MM.1S (cell line): ENCODE measurements around the gene SETD5.

Source experiments
- DNase-seq: peaks from one replicate; pipeline ENCODE4 v3.0.0-alpha.2; 2015
- H2AFZ ChIP-seq: fragments of 300-600 bp; sonication (generic); 2 replicates; pipeline ENCODE4 v1.6.0; 2016; ENCODE audit warnings: antibody characterized with exemption, low read length
- H3F3A ChIP-seq: fragments of 300-600 bp; sonication (generic); 2 replicates; pipeline ENCODE4 v1.6.1; 2016; ENCODE audit warnings: mild to moderate bottlenecking, antibody characterized with exemption, low read length, moderate library complexity, mixed read lengths; ENCODE audit not compliant: insufficient read depth
- H3K27ac ChIP-seq: fragments of 300-600 bp; sonication (generic); 2 replicates; pipeline ENCODE4 v1.5.1; 2016; ENCODE audit warnings: mild to moderate bottlenecking, low read length
- H3K27me3 ChIP-seq: fragments of 300-600 bp; sonication (generic); replicated peaks from 2 replicates; pipeline ENCODE4 v1.6.0; 2016; ENCODE audit warnings: low read length; ENCODE audit not compliant: insufficient read depth
- H3K36me3 ChIP-seq: fragments of 300-600 bp; sonication (generic); replicated peaks from 2 replicates; pipeline ENCODE4 v1.6.1; 2016; ENCODE audit warnings: mild to moderate bottlenecking, low read length, mixed read lengths; ENCODE audit not compliant: insufficient read depth
- H3K4me1 ChIP-seq: fragments of 300-600 bp; sonication (generic); 2 replicates; pipeline ENCODE4 v1.6.1; 2016; ENCODE audit warnings: low read length, mixed read lengths
- H3K4me2 ChIP-seq: fragments of 300-600 bp; sonication (generic); 2 replicates; pipeline ENCODE4 v1.6.0; 2016; ENCODE audit warnings: low read depth, low read length
- H3K4me3 ChIP-seq: fragments of 300-600 bp; sonication (generic); 2 replicates; pipeline ENCODE4 v1.5.1; 2016; ENCODE audit warnings: low read length, mixed read lengths
- H3K79me2 ChIP-seq: fragments of 300-600 bp; sonication (generic); 2 replicates; pipeline ENCODE4 v1.6.1; 2016; ENCODE audit warnings: mixed run types, low read length, mixed read lengths
- H3K9ac ChIP-seq: fragments of 300-600 bp; sonication (generic); 2 replicates; pipeline ENCODE4 v1.6.1; 2016; ENCODE audit warnings: low read length, mixed read lengths
- H3K9me2 ChIP-seq: fragments of 300-600 bp; sonication (generic); replicated peaks from 2 replicates; pipeline ENCODE4 v1.6.1; 2016; ENCODE audit warnings: mild to moderate bottlenecking, low read length, mixed read lengths; ENCODE audit not compliant: insufficient read depth
- H3K9me3 ChIP-seq: fragments of 300-600 bp; sonication (generic); replicated peaks from 2 replicates; pipeline ENCODE4 v1.6.1; 2016; ENCODE audit warnings: mild to moderate bottlenecking, low read length, mixed read lengths; ENCODE audit not compliant: insufficient read depth
- H4K20me1 ChIP-seq: fragments of 300-600 bp; sonication (generic); 2 replicates; pipeline ENCODE4 v1.6.1; 2016; ENCODE audit warnings: mild to moderate bottlenecking, low read length, moderate library complexity, mixed read lengths; ENCODE audit not compliant: insufficient read depth
- EZH2 ChIP-seq: fragments of 300-600 bp; sonication (generic); optimal IDR thresholded peaks from 2 replicates; pipeline ENCODE3; 2017; ENCODE audit warnings: low read depth, mild to moderate bottlenecking, antibody characterized with exemption, low read length, mixed read lengths
- EZH2phosphoT487 ChIP-seq: fragments of 300-600 bp; sonication (generic); IDR thresholded peaks from 2 replicates; pipeline ENCODE4 v1.6.1; 2018; ENCODE audit warnings: antibody characterized with exemption, low read length
- TF ChIP-seq, protein P1 (sequence below): fragments of 300-600 bp; sonication (generic); IDR thresholded peaks from 2 replicates; pipeline ENCODE4 v1.5.1; 2016; ENCODE audit warnings: antibody characterized with exemption, low read length, mixed read lengths

SETD5 gene

DNA sequence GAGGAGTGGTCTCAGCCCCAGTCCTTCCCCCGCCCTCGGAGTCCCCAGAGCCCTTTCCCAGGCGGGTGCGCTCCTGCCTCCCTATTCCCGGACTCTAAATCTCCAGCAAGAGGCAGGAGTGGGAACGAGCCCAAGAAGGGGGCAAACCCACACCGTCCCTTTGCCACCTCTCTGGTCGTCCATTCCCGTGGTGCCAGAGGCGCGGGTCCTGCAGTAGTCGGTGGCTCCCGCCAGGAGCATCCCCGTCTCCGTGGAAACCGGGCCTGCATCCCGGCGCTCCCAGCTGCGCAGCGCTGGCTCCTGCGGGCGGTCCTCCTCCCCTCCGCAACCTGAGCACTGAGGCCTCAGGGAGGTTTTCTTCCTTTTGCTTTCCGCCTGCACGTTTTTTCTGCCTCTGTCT lies 111.4 kb downstream of the SETD5 start:
- Histone ChIP-seq H4K20me1 (no peaks in the 10 kb centered on the region), H3K9me3 (no peaks in the 10 kb centered on the region), H3K36me3 (no peaks in the 10 kb centered on the region), H3K27ac (no peak overlapping the region), H3K9ac (no peak overlapping the region), H3K4me3 (no peak overlapping the region), H3F3A (no peaks in the 10 kb centered on the region), H2AFZ (no peak overlapping the region), H3K27me3 (no peaks in the 10 kb centered on the region; the same call in 1 of the 2 replicates), H3K4me1 (no peaks in the 10 kb centered on the region), H3K79me2 (no peaks in the 10 kb centered on the region), H3K4me2 (no peak overlapping the region), H3K9me2 (no peaks in the 10 kb centered on the region)
- no peak for DNase-seq
- TF ChIP-seq EZH2 (no peak), EZH2phosphoT487 (no peak)
- TF ChIP-seq, protein P1, sequence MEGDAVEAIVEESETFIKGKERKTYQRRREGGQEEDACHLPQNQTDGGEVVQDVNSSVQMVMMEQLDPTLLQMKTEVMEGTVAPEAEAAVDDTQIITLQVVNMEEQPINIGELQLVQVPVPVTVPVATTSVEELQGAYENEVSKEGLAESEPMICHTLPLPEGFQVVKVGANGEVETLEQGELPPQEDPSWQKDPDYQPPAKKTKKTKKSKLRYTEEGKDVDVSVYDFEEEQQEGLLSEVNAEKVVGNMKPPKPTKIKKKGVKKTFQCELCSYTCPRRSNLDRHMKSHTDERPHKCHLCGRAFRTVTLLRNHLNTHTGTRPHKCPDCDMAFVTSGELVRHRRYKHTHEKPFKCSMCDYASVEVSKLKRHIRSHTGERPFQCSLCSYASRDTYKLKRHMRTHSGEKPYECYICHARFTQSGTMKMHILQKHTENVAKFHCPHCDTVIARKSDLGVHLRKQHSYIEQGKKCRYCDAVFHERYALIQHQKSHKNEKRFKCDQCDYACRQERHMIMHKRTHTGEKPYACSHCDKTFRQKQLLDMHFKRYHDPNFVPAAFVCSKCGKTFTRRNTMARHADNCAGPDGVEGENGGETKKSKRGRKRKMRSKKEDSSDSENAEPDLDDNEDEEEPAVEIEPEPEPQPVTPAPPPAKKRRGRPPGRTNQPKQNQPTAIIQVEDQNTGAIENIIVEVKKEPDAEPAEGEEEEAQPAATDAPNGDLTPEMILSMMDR: no peak

DNA sequence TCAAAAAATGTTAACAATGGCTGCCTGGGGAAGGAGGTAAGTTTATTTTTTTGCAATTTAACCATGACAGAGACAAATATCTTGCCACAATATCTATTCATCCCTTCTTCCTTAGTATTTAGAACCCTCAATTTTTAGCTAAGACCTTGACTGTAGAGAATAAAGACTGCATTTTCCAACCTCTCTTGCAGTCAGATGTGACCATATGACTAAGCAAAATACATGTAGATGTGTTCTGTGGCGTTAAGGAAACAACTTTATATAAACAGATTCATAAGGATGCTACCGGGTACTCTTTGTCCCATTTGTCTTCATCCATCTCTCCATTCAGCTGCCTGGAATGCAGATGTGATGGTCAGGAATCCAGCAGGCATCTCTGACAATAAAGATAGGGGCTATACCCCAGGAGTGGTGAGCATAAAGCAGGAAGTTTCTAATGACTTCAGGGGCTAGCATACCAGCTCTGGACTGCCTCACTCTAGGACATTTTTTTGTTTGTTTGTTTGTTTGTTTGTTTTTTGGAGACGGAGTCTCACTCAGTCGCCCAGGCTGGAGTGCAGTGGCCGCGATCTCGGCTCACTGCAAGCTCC lies 115.1 kb downstream of the SETD5 start:
- H3F3A ChIP-seq: no peaks in the 10 kb centered on the region
- no peaks in the 10 kb centered on the region for H3K9me2 ChIP-seq
- no peak overlapping the region for H3K9ac ChIP-seq
- H3K4me2 ChIP-seq: no peak overlapping the region
- H3K4me1 ChIP-seq: no peaks in the 10 kb centered on the region
- no peak overlapping the region for H2AFZ ChIP-seq
- no peak overlapping the region for H3K4me3 ChIP-seq
- no peak overlapping the region for H3K27ac ChIP-seq
- no peak for DNase-seq
- H3K9me3 ChIP-seq: no peaks in the 10 kb centered on the region
- no peaks in the 10 kb centered on the region for H3K79me2 ChIP-seq
- H3K36me3 ChIP-seq: no peaks in the 10 kb centered on the region
- no peaks in the 10 kb centered on the region; the same call in 1 of the 2 replicates for H3K27me3 ChIP-seq
- H4K20me1 ChIP-seq: no peaks in the 10 kb centered on the region
- no peak for TF ChIP-seq EZH2phosphoT487
- no peak for TF ChIP-seq EZH2
- TF ChIP-seq, protein P1: no peak

DNA sequence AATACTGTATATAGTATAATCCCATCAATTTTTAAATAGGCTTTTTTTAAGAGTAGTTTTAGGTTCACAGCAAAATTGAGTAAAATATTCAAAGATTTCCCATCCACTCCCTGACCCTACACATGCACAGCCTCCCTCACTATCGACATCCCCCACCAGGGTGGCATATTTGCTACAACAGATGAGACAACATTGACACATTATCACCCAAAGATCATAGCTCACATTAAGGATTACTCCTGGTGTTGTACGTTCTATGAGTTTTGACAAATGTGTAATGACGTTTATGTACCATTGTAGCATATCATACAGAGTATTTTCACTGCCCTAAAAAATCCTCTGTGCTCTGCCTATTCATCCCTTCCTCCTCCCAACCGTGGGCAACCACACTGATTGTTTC lies 116.9 kb downstream of the SETD5 start:
- no peak overlapping the region for H2AFZ ChIP-seq
- H4K20me1 ChIP-seq: no peaks in the 10 kb centered on the region
- H3F3A ChIP-seq: no peaks in the 10 kb centered on the region
- no peaks in the 10 kb centered on the region for H3K9me3 ChIP-seq
- H3K9me2 ChIP-seq: no peaks in the 10 kb centered on the region
- H3K4me2 ChIP-seq: no peak overlapping the region
- DNase-seq: no peak
- no peak overlapping the region for H3K9ac ChIP-seq
- no peak overlapping the region for H3K27ac ChIP-seq
- H3K27me3 ChIP-seq: no peaks in the 10 kb centered on the region; the same call in 1 of the 2 replicates
- no peak for TF ChIP-seq EZH2phosphoT487
- TF ChIP-seq, protein P1: no peak
- TF ChIP-seq EZH2: no peak
- H3K36me3 ChIP-seq: no peaks in the 10 kb centered on the region
- no peaks in the 10 kb centered on the region for H3K4me1 ChIP-seq
- no peak overlapping the region for H3K4me3 ChIP-seq
- no peaks in the 10 kb centered on the region for H3K79me2 ChIP-seq
